Vagina (tissue), 2 donors: ENCODE data around the gene NEK7.

Experiments used
- CTCF ChIP-seq, 3 experiments: fragments of 450-650 bp in 2 of 3; fragments of 200-600 bp in 1 of 3; sonication (generic) in 1 of 3; IDR thresholded peaks; one replicate each; pipeline ENCODE4 v1.5.1; 2017 to 2019; ENCODE audit warnings: antibody characterized with exemption in 3 of 3, mild to moderate bottlenecking in 2 of 3, moderate library complexity in 2 of 3
- POLR2A ChIP-seq, 2 donors: fragments of 450-650 bp; IDR thresholded peaks; one replicate each; pipeline ENCODE4 v1.6.1; 2017; ENCODE audit warnings: antibody characterized with exemption in 2 of 2, mild to moderate bottlenecking in 2 of 2, moderate library complexity in 2 of 2

GRCh38 chr1:198267921-198268320 is 111.1 kb downstream of the NEK7 start:
- TF ChIP-seq CTCF (IDR thresholded peaks at IDR 0.05) (no peak), POLR2A (IDR thresholded peaks at IDR 0.05) (no peak)
